HL-60 (cell line): ENCODE results near the gene KCTD11.

Experiments used
- DNase-seq, 2 experiments: peaks; one replicate each; pipeline ENCODE4 v3.0.0-alpha.2; 2010 to 2020; ENCODE audit warnings: low read depth in 1 of 2, low spot score in 1 of 2
- H3K27ac ChIP-seq: fragments of 250-450 bp; sonication (Bioruptor Pico); replicated peaks from 2 replicates; pipeline ENCODE4 v1.5.1; 2020; ENCODE audit warnings: mild to moderate bottlenecking, moderate library complexity
- H3K27me3 ChIP-seq: fragments of 250-450 bp; sonication (Bioruptor Pico); 2 replicates; pipeline ENCODE4 v1.5.1; 2021; ENCODE audit warnings: mild to moderate bottlenecking, moderate library complexity; ENCODE audit not compliant: insufficient read depth, poor library complexity, severe bottlenecking
- H3K4me3 ChIP-seq: replicated peaks from 2 replicates; pipeline ENCODE4 v1.5.1; 2011; ENCODE audit warnings: mild to moderate bottlenecking, control low read depth, low read length; ENCODE audit not compliant: insufficient read depth
- GABPA ChIP-seq: IDR thresholded peaks from 2 replicates; pipeline ENCODE4 v1.6.1; 2012; ENCODE audit warnings: low read depth
- POLR2AphosphoS5 ChIP-seq: IDR thresholded peaks from 2 replicates; pipeline ENCODE4 v1.6.1; 2012; ENCODE audit warnings: low read depth
- SPI1 ChIP-seq: IDR thresholded peaks from 2 replicates; pipeline ENCODE4 v1.6.1; 2012; ENCODE audit warnings: low read depth, mild to moderate bottlenecking, borderline replicate concordance
- TF ChIP-seq, protein P1 (sequence below): IDR thresholded peaks from 2 replicates; pipeline ENCODE4 v1.6.1; 2012; ENCODE audit warnings: low read depth; ENCODE audit not compliant: insufficient replicate concordance
- TF ChIP-seq, protein P2 (sequence below): IDR thresholded peaks from one replicate; pipeline ENCODE4 v1.5.1; 2011; ENCODE audit warnings: low read length, control low read depth, inconsistent platforms; ENCODE audit not compliant: insufficient read depth

Gene KCTD11

DNA sequence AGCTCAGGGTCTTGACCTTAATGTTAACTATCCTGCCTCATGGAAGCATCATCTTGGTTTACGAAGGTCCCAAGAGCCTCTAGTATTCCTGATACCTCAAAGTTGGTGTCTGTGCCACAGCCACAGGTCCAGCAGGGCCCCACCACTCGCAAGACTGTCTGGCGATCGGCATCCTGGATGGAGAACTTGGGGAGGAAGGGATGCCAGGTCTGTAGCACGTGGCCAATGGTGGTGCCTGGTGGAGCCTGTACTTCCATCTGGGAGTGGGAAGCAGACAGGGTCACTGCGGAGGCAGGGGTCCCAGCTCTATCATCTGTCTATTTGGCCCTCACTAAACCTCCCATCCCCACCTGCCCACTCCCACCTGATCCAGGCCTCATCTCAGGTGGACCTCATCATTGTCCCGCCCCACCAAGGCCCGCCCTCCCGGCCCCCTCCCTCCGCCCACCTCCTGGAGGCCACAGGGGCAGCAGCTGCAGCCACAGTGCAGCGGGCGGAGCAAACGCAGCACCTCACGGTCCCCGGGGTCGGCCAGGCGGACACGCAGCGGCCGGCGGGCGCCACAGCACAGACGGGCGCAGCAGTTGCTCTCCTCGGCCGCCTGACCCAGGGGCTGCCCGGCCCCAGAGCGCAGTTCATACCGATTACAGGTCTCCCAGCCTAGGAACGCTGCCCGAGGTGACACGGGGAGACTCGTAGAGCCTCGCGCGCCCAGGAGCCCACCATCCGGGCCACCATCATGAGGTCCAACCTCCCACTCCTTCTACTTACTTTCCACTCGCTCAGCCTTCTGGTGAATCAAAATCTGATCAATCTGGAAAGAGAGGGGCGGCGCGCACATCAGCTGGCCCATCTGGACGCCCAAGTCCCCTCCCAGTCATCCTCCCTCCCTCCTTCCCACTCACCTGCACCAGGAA is 41.0 kb downstream of the KCTD11 start:
- no peaks in the 10 kb centered on the region for H3K27me3 ChIP-seq
- DNase-seq = no peak
- H3K27ac ChIP-seq = no peak overlapping the region
- H3K4me3 ChIP-seq = no peak overlapping the region
- no peak for TF ChIP-seq GABPA
- TF ChIP-seq SPI1 = no peak
- TF ChIP-seq, protein P1, sequence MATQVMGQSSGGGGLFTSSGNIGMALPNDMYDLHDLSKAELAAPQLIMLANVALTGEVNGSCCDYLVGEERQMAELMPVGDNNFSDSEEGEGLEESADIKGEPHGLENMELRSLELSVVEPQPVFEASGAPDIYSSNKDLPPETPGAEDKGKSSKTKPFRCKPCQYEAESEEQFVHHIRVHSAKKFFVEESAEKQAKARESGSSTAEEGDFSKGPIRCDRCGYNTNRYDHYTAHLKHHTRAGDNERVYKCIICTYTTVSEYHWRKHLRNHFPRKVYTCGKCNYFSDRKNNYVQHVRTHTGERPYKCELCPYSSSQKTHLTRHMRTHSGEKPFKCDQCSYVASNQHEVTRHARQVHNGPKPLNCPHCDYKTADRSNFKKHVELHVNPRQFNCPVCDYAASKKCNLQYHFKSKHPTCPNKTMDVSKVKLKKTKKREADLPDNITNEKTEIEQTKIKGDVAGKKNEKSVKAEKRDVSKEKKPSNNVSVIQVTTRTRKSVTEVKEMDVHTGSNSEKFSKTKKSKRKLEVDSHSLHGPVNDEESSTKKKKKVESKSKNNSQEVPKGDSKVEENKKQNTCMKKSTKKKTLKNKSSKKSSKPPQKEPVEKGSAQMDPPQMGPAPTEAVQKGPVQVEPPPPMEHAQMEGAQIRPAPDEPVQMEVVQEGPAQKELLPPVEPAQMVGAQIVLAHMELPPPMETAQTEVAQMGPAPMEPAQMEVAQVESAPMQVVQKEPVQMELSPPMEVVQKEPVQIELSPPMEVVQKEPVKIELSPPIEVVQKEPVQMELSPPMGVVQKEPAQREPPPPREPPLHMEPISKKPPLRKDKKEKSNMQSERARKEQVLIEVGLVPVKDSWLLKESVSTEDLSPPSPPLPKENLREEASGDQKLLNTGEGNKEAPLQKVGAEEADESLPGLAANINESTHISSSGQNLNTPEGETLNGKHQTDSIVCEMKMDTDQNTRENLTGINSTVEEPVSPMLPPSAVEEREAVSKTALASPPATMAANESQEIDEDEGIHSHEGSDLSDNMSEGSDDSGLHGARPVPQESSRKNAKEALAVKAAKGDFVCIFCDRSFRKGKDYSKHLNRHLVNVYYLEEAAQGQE = no peak
- no peak for TF ChIP-seq POLR2AphosphoS5
- TF ChIP-seq, protein P2, sequence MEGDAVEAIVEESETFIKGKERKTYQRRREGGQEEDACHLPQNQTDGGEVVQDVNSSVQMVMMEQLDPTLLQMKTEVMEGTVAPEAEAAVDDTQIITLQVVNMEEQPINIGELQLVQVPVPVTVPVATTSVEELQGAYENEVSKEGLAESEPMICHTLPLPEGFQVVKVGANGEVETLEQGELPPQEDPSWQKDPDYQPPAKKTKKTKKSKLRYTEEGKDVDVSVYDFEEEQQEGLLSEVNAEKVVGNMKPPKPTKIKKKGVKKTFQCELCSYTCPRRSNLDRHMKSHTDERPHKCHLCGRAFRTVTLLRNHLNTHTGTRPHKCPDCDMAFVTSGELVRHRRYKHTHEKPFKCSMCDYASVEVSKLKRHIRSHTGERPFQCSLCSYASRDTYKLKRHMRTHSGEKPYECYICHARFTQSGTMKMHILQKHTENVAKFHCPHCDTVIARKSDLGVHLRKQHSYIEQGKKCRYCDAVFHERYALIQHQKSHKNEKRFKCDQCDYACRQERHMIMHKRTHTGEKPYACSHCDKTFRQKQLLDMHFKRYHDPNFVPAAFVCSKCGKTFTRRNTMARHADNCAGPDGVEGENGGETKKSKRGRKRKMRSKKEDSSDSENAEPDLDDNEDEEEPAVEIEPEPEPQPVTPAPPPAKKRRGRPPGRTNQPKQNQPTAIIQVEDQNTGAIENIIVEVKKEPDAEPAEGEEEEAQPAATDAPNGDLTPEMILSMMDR = no peak

DNA sequence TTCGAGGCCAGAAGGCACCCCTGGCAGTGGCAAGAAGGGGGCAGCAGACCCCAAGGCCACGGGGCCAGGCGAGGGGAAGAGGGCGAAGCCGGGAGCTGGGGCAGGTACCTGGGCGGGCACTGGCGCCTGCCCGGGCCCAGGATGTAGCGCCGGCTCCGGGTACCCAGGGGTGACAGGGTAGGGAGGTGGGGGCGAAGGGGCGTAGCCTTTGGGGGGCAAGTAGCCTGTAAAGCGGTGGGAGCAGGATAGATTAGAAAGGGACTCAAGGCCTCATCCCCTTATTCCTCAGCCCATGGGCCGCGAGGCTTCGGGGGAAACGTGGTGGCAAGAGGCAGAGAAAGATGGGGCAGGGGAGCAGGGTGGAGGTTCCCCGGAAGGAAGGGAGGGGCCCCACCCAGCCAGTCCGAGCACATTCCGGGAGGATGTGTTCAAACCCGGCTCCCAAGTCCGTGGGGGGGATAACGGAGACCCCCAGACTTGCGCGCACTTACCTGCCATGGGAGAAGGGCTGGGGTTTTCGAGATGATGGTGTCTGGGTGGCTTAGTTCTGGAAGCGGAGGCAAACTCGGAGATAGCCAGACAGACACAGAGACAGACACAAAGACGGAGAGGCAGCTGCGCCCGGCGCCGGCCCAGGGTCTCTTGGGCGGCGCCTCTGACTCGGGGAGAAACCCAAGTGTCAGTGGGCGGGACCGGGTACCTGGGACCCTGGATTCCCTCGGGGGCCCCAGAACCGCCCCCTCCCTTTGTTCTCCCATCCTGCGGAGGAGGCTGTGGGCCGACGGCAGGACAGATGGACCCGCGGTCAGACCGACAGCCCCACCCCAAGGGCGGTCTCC is 41.9 kb downstream of the KCTD11 start:
- H3K27ac ChIP-seq = no peak overlapping the region
- H3K4me3 ChIP-seq = peak overlapping the region; percentile 58
- DNase-seq = no peak

DNA sequence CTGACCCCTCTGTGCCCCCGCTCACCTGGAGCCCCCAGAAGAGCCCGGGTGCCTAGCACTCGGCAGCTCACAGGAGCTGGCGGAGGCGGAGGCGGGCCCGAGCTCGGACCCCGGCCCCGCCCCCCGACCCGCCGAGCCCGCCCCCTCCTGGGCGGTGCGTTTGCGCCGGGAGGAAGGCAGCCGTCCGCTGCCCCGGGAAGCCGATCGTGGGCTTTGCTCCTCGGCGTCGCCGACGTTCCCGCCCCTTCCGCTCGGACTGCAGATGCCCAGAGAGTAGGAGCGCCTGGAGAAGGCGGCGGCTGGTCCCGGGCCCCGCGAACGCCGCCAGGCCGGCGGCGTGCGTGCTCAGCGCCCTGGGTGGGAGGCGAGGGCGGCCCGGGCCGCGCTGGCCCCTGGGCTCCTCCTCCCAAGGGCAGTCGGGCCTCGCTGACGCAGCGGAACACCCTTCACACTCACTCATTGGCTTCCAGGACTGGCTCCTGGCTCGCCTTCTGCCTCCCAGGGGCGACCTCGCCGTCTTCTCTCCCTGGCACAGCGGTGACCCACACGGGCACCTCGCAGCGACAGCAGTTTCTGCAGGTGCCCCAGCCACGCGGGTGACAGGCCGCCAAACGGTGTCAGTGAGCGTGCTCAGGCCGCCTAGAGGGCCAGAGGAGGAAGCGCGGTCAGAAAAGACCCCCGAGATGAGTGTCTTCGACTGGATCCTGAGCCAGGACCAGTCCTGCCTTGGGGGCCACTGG is 42.7 kb downstream of the KCTD11 start, which contains the start of gene PLSCR3:
PLSCR3 (minus strand) TSS at position 74 of the 740 bp plus-strand sequence. CDS start 415 bp downstream, outside the sequence.
- no peak for TF ChIP-seq GABPA
- TF ChIP-seq, protein P2 = no peak
- TF ChIP-seq POLR2AphosphoS5 = no peak; the same call in 1 of the 2 replicates
- no peak for TF ChIP-seq SPI1
- TF ChIP-seq, protein P1 = no peak
- Histone ChIP-seq H3K27me3 (no peaks in the 10 kb centered on the region), H3K4me3 (peak within 1 kb of the TSS; percentile 58), H3K27ac (peak within 1 kb of the TSS; percentile 48; the same call in 1 of the 2 replicates)
- DNase-seq = peak; percentile 58 to 70

More for the DNA sequence above, 41.9 kb downstream of the KCTD11 start:
- TF ChIP-seq SPI1 (no peak), GABPA (no peak)
- TF ChIP-seq, protein P2 = no peak
- H3K27me3 ChIP-seq = no peaks in the 10 kb centered on the region
